ENCODE results near the gene KCNC3.
A peak's percentile ranks its signal among the peaks of the same experiment; 100 is the strongest.

Gene KCNC3

GRCh38 chr19:50275577-50276368 lies 53.4 kb downstream of the KCNC3 start:
- DNase-seq (ENCODE audit: low spot score), result peak; percentile 49

GRCh38 chr19:50273821-50274220 lies 55.4 kb downstream of the KCNC3 start:
- DNase-seq (ENCODE audit: low spot score), result no peak

GRCh38 chr19:50272263-50272897 lies 56.8 kb downstream of the KCNC3 start:
- no peak for DNase-seq (ENCODE audit: low spot score)

GRCh38 chr19:50269653-50270052 lies 59.5 kb downstream of the KCNC3 start:
- no peak for DNase-seq (ENCODE audit: low spot score)

- peak; percentile 35 for DNase-seq (ENCODE audit: low spot score)
Observed at GRCh38 chr19:50268501-50268900, 60.7 kb downstream of the KCNC3 start.

GRCh38 chr19:50268041-50268440 lies 61.1 kb downstream of the KCNC3 start:
- no peak for DNase-seq (ENCODE audit: low spot score)

- DNase-seq (ENCODE audit: low spot score), result no peak
Observed at GRCh38 chr19:50266896-50267295, 62.3 kb downstream of the KCNC3 start.

GRCh38 chr19:50266041-50266440 lies 63.1 kb downstream of the KCNC3 start:
- no peak for DNase-seq (ENCODE audit: low spot score)

GRCh38 chr19:50264483-50265186 lies 64.5 kb downstream of the KCNC3 start:
- DNase-seq (ENCODE audit: low spot score), result no peak

GRCh38 chr19:50263176-50263575 lies 66.0 kb downstream of the KCNC3 start:
- no peak for DNase-seq (ENCODE audit: low spot score)

Data from kidney tubule cell (primary cell).